ENCODE results near the gene NIF3L1. TPM values are rescaled to one million over a fixed set of nuclear protein-coding genes. Genes with fewer than 3 reads are reported as not detected.

NIF3L1 gene
- total and polyA plus RNA-seq, 2 of the 13 experiments (the other 11 are each of a cell fraction or from before 2014, with no cell fraction given): 67.9 to 75.2 TPM

- TF ChIP-seq POLR2AphosphoS2 (IDR thresholded peaks at IDR 0.05; ENCODE audit: low read depth, low read length) (peak; percentile 71), PAF1 (CRISPR knock-in tag; IDR thresholded peaks at IDR 0.05) (peak; percentile 62; the same call in 1 of the 2 replicates), RBFOX2 (IDR thresholded peaks at IDR 0.05; ENCODE audit: low read depth, low read length) (peak; percentile 62), POLR2AphosphoS5 (IDR thresholded peaks at IDR 0.05; ENCODE audit: low read depth, low read length) (peak; percentile 41), RBM22 (optimal IDR thresholded peaks at IDR 0.05; ENCODE audit: low read length) (peak; percentile 68), ZNF644 (CRISPR knock-in tag; IDR thresholded peaks at IDR 0.05; ENCODE audit: low read depth) (no peak)
- no peaks in the 10 kb centered on the region for H3K4me1 ChIP-seq (ENCODE audit: insufficient read depth, low read length)
- no peak overlapping the region for H3K4me3 ChIP-seq (replicated peaks in 1 of 3; ENCODE audit: insufficient read depth in 1 of 3, low read depth in 2 of 3, low read length in 3 of 3)
- ChIA-PET POLR2A (interaction anchor here (1.9 to 2.3 kb wide), 2 partner anchors 8 to 11 kb away, joined by 8 to 14 read pairs; partner anchors contain the start of gene CLK1), CTCF (ENCODE audit: low intra/inter-chr PET ratio, low total read pairs) (no interaction called here)
- H3K79me2 ChIP-seq (ENCODE audit: insufficient read depth, low read length): peaks cover 15% of the 10 kb centered on the region
- no peak for ATAC-seq
- no peak overlapping the region for H2AFZ ChIP-seq (ENCODE audit: low read length)
- peaks cover 19 to 60% of the 10 kb centered on the region in 2 experiments for H3K36me3 ChIP-seq (replicated peaks in 1 of 2; ENCODE audit: control insufficient read depth in 1 of 2, insufficient read depth in 2 of 2, low read length in 2 of 2)
- 97% methylated on average over 2 of the region's 2 CpGs for WGBS (ENCODE audit: low lambda C conversion rate)
- H3K9ac ChIP-seq (ENCODE audit: insufficient read depth, low read depth, low read length): no peak overlapping the region
- FAIRE-seq: no peak
- H4K20me1 ChIP-seq (ENCODE audit: insufficient read depth, low read length): peaks cover 37% of the 10 kb centered on the region
- in situ Hi-C loops (cut with HindIII; ENCODE audit: extremely low pct_ligation_motif_present, low pct_unique_long_range_greater_than_20kb): no loop called here
- BruUV-seq (replicated peaks): no TSS peak
- DNase-seq (ENCODE audit: low spot score): no peak
- H3K27ac ChIP-seq (ENCODE audit: extremely low read length, insufficient read depth, low read length): no peak overlapping the region
- no peak overlapping the region for H3K4me2 ChIP-seq (ENCODE audit: low read depth, low read length)
- no peaks in the 10 kb centered on the region for H3K27me3 ChIP-seq (ENCODE audit: control insufficient read depth in 1 of 2, insufficient read depth in 2 of 2, low read length in 2 of 2)
- intact Hi-C loops (cut with micrococcal nuclease; ENCODE audit: unreplicated experiment): no loop called here
- no peaks in the 10 kb centered on the region for H3K9me3 ChIP-seq (ENCODE audit: low read length)
These were observed 36.6 kb upstream of the NIF3L1 start for GRCh38 chr2:200852605-200853004.

- 98% methylated on average over 8 of the region's 8 CpGs for WGBS (ENCODE audit: low lambda C conversion rate)
- intact Hi-C loops (cut with micrococcal nuclease; ENCODE audit: unreplicated experiment) (no loop called here), in situ Hi-C loops (cut with HindIII; ENCODE audit: extremely low pct_ligation_motif_present, low pct_unique_long_range_greater_than_20kb) (loop anchor here (5.0 kb wide), 1 partner anchor 35 kb away; no protein-coding TSS in a partner anchor)
- BruUV-seq (replicated peaks): no TSS peak
- Histone ChIP-seq H3K4me1 (ENCODE audit: insufficient read depth, low read length) (peaks cover 31% of the 10 kb centered on the region), H3K4me2 (ENCODE audit: low read depth, low read length) (no peak overlapping the region), H4K20me1 (ENCODE audit: insufficient read depth, low read length) (peaks cover 72% of the 10 kb centered on the region), H3K9me3 (ENCODE audit: low read length) (no peaks in the 10 kb centered on the region), H2AFZ (ENCODE audit: low read length) (no peak overlapping the region), H3K9ac (ENCODE audit: insufficient read depth, low read depth, low read length) (no peak overlapping the region), H3K79me2 (ENCODE audit: insufficient read depth, low read length) (peaks cover 57% of the 10 kb centered on the region), H3K27ac (ENCODE audit: extremely low read length, insufficient read depth, low read length) (no peak overlapping the region), H3K4me3 (replicated peaks in 1 of 3; ENCODE audit: insufficient read depth in 1 of 3, low read depth in 2 of 3, low read length in 3 of 3) (no peak overlapping the region), H3K27me3 (ENCODE audit: control insufficient read depth in 1 of 2, insufficient read depth in 2 of 2, low read length in 2 of 2) (no peaks in the 10 kb centered on the region), H3K36me3 (replicated peaks in 1 of 2; ENCODE audit: control insufficient read depth in 1 of 2, insufficient read depth in 2 of 2, low read length in 2 of 2) (peaks cover 26 to 89% of the 10 kb centered on the region in 2 experiments)
- DNase-seq (ENCODE audit: low spot score) (no peak), ATAC-seq (no peak), FAIRE-seq (no peak)
- TF ChIP-seq AGO2 (optimal IDR thresholded peaks at IDR 0.05; ENCODE audit: low read depth, low read length) (peak; percentile 37), FOSL1 (CRISPR knock-in tag; IDR thresholded peaks at IDR 0.05; ENCODE audit: borderline replicate concordance) (no peak), RBFOX2 (IDR thresholded peaks at IDR 0.05; ENCODE audit: low read depth, low read length) (peak; percentile 65; the same call in 1 of the 2 replicates)
- ChIA-PET POLR2A (no interaction called here), CTCF (ENCODE audit: low intra/inter-chr PET ratio, low total read pairs) (no interaction called here)
These were observed 32.4 kb upstream of the NIF3L1 start for GRCh38 chr2:200856806-200857205.
